ENCODE measurements around the gene DGKE.

The DGKE gene

DNA sequence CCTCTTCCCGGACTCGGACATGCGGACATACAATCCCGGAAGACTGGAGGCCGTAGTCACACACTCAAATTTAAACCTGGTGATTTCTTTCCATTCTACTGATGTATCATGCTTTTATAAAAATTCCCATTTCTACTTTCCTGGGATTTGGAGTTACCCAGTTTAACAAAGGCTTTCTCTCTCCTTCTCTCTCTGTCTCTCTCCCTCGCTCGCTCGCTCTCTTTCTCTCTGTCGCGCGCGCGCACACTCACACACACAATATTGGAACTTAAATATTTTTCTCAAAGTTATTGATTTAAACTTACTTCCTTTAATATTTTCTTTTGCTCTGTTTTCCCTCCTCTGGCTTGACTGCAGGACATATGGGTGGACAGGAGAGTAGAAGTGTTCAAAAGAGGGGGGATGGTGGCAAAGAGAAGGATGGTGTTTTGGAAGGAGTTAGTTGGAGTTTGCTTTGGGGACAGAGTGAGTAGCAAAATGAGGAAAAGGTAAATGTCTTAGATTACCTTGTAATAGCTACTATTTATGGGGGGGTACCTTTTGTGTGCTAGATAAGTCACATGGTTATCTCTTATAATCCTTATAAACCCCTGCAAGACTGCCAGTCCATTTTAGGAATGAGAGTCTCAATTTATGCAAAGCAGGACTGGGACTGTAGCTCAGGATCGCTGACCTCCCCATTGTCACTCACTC, 80.8 kb downstream of the DGKE start:
- DNase-seq (ENCODE audit: low read depth): no peak

DNA sequence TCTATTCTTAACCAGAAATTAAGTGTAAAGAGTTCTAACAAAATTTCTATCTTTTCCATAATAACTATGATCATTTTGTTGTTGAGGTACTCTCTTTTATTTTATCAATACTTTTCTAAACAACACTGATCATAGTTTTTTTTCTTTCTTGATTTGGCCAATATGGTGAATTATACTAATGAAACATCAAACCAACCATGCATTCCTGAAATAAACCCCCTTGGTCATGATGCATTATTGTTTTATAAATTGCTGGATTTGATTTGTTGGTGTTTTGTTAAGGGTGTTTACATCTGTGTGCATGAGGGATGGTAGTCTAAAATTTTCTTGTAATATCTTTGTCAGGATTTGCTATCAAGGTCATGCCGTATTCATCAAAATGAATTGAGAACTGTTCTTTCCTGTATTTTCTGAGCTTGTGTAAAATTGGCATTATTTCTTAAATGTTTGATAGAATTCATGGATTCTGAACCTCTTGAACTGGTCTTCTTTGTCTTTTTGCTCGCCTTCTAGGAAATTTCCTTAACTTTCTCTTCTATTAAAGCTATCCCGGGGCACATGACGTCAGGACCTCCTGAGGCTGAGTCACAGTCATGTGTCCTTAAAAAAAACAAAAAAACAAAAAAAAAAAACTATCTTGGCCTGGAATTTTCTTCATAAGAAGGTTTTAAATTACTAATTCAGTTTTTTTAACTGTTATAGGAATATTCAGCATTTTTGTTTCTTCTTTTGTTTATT, 83.8 kb downstream of the DGKE start:
- no peak for DNase-seq (ENCODE audit: low read depth)

DNA sequence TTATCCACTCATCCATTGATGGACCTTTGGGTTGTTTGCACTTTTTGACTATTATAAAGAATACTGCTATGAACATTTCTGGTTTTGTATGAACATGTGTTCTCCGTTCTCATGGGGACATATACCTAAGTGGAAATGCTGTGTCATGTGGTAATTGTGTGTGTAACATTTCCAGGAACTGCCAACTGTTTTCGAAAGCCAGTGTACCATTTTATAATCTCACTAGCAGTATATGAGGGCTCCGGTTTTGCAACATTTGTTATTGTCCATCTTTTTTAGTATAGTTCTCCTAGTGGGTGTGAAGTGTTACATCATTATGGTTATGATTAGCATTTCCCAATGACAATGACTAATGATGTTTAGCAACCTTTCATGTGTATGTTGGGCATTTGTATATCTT, 85.0 kb downstream of the DGKE start:
- no peak for DNase-seq (ENCODE audit: low read depth)
